ENCODE data around the gene GSG1L. TPM values are rescaled to one million over a fixed set of nuclear protein-coding genes. Genes with fewer than 3 reads are reported as not detected.

The GSG1L gene
- total RNA-seq, 5 donors from 2014 or later (not counting 1 experiment from before 2014, with no cell fraction given), result not detected

DNA sequence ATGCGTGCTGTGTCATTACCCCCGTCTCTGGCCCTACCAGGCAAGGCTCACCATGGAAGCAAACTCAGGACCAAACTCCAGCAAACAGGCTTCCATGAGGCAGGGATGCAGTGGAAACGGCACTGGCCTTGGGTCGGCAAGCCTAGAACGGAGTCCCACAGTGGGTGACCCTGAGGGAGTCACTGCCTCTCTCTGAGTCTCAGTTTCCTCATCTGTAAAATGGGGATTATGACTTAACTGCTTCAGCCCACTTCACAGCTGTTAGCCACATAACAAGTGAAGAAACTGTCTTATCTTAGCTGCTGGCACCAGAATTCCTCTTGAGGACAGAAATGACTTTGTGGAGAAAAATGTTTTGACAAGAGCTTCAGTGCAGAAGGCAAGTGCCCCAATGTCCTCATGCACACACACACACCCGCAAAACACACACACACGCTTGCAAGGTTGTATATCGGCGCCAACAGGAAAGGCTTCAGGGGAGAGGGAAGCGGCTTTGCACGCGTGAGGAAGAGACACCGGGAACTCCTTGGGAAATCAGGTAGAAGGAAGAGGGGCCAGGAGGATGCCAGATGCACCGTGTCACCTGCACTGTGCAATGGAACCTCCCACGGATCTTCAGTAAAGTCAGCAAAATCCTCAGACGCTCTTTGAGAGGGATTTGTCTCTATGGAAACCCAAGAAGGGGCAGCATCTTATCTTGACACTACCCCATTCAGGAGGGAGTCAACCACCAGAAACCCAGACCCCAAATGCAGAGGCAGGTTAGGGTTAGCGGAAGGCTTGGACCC is 53.7 kb downstream of the GSG1L start:
- no peaks in the 10 kb centered on the region for H3K9me3 ChIP-seq
- H3K4me3 ChIP-seq (ENCODE audit: control insufficient read depth in 1 of 2, extremely low read depth in 1 of 2, low read length in 1 of 2), result no peak overlapping the region
- no peaks in the 10 kb centered on the region for H3K36me3 Mint-ChIP-seq
- ChIA-PET CTCF (no interaction called here), POLR2A (no interaction called here)
- 59% methylated on average over 5 of the region's 17 CpGs for WGBS (ENCODE audit: insufficient coverage)
- ATAC-seq (replicated peaks in 1 of 4) (no peak), DNase-seq (no peak)
- no peak overlapping the region for H3K4me3 Mint-ChIP-seq
- no peaks in the 10 kb centered on the region for H3K9me3 Mint-ChIP-seq
- H3K27me3 Mint-ChIP-seq, result peaks cover 16 to 26% of the 10 kb centered on the region in 2 donors
- no peaks in the 10 kb centered on the region for H3K4me1 ChIP-seq (ENCODE audit: control insufficient read depth in 1 of 2, extremely low read depth in 1 of 2, insufficient read depth in 2 of 2, low read length in 2 of 2)
- H3K36me3 ChIP-seq (ENCODE audit: control insufficient read depth in 2 of 2, extremely low read depth in 1 of 2, insufficient read depth in 1 of 2, low read length in 1 of 2), result no peaks in the 10 kb centered on the region
- H3K27me3 ChIP-seq (replicated peaks in 1 of 2; ENCODE audit: control insufficient read depth in 2 of 2, extremely low read depth in 1 of 2, insufficient read depth in 2 of 2, low read length in 1 of 2), result peaks cover 0 to 48% of the 10 kb centered on the region in 2 experiments
- H3K27ac ChIP-seq (ENCODE audit: low read length), result no peak overlapping the region
- no peak overlapping the region for H3K27ac Mint-ChIP-seq
- H3K4me1 Mint-ChIP-seq, result no peaks in the 10 kb centered on the region

DNA sequence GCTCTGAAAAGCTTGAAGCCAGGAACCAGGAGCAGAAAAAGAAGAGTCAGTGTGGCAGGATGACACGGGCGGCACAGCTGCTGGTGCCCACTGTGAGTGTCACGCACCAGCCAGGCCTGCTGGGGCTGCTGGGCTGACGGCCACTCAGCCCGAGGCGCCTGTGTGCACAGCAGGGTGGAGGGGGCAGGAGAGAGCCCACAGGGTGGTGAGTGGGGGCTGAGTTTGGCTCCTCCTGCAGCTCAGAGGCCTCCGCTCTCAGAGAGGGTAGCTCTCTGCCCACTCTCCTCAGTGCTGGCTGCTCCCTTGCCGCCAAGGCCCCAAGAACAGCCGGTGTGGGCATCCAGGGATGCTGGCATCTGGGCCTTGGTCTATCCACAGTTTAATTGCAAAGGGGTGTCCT is 59.6 kb downstream of the GSG1L start:
- Histone ChIP-seq H3K27me3 (replicated peaks in 1 of 2; ENCODE audit: control insufficient read depth in 2 of 2, extremely low read depth in 1 of 2, insufficient read depth in 2 of 2, low read length in 1 of 2) (peaks cover 0 to 26% of the 10 kb centered on the region in 2 experiments), H3K4me1 (ENCODE audit: control insufficient read depth in 1 of 2, extremely low read depth in 1 of 2, insufficient read depth in 2 of 2, low read length in 2 of 2) (no peaks in the 10 kb centered on the region), H3K9me3 (no peaks in the 10 kb centered on the region), H3K4me3 (ENCODE audit: control insufficient read depth in 1 of 2, extremely low read depth in 1 of 2, low read length in 1 of 2) (no peak overlapping the region), H3K27ac (ENCODE audit: low read length) (no peak overlapping the region), H3K36me3 (ENCODE audit: control insufficient read depth in 2 of 2, extremely low read depth in 1 of 2, insufficient read depth in 1 of 2, low read length in 1 of 2) (no peaks in the 10 kb centered on the region)
- no peak for ATAC-seq (replicated peaks in 1 of 4)
- H3K36me3 Mint-ChIP-seq, result no peaks in the 10 kb centered on the region
- POLR2A ChIA-PET, result no interaction called here
- no peak overlapping the region for H3K27ac Mint-ChIP-seq
- H3K4me3 Mint-ChIP-seq, result no peak overlapping the region
- no peaks in the 10 kb centered on the region for H3K9me3 Mint-ChIP-seq
- CTCF ChIA-PET, result no interaction called here
- 79% methylated on average over 9 of the region's 9 CpGs for WGBS (ENCODE audit: insufficient coverage)
- no peak for DNase-seq
- H3K27me3 Mint-ChIP-seq, result peaks cover 4 to 5% of the 10 kb centered on the region in 2 donors
- no peaks in the 10 kb centered on the region for H3K4me1 Mint-ChIP-seq

DNA sequence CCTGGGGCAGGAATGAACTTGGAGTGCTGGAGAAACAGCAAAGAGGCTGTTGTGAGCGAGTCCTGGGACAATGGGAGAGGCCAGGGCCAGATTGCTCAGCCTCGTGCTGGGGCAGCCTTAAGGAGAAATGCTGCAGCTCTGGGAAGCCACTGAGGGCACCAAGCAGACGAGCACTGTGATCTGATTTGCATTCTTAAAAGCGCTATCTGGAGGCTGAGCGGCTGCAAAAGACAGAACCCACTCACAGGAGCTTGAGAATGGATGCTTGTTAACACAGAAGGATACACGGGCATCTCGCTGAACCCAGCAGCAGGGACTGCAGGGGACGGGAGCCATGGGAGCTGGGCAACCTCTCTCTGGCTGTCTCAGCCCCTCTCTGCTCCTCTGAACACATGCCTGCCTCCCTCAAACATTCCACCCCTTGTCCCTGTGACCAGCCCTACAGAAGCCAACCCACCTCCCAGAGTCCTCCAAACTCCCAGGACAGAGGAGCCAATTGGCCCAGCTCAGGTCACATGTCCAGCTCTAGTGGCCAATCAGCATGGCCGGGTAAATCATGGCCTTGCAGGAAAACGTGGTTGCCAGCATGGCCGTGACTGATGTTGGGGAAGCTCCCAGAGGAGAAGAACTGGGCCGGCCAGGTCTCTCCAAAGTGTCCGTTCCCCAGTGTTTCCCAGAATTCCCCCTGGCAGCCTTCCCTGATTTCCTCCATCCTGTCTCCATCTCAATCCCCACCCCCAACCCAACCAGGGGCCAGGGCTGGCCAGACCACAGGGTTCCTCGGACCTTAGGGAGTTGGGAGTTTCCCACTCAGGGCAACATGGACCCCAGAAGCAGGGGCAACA is 60.3 kb downstream of the GSG1L start:
- no peaks in the 10 kb centered on the region for H3K9me3 Mint-ChIP-seq
- H3K27me3 Mint-ChIP-seq, result peaks cover under 1 to 1% of the 10 kb centered on the region in 2 donors
- ChIA-PET CTCF (no interaction called here), POLR2A (no interaction called here)
- no peaks in the 10 kb centered on the region for H3K4me1 ChIP-seq (ENCODE audit: control insufficient read depth in 1 of 2, extremely low read depth in 1 of 2, insufficient read depth in 2 of 2, low read length in 2 of 2)
- no peaks in the 10 kb centered on the region for H3K36me3 Mint-ChIP-seq
- no peak overlapping the region for H3K27ac ChIP-seq (ENCODE audit: low read length)
- no peak overlapping the region for H3K27ac Mint-ChIP-seq
- no peaks in the 10 kb centered on the region for H3K9me3 ChIP-seq
- ATAC-seq (replicated peaks in 1 of 4), result no peak
- H3K4me3 Mint-ChIP-seq, result no peak overlapping the region
- no peak overlapping the region for H3K4me3 ChIP-seq (ENCODE audit: control insufficient read depth in 1 of 2, extremely low read depth in 1 of 2, low read length in 1 of 2)
- whole genome bisulfite sequencing (ENCODE audit: insufficient coverage), result 66% methylated on average over 11 of the region's 14 CpGs
- H3K36me3 ChIP-seq (ENCODE audit: control insufficient read depth in 2 of 2, extremely low read depth in 1 of 2, insufficient read depth in 1 of 2, low read length in 1 of 2), result no peaks in the 10 kb centered on the region
- no peak for DNase-seq
- no peaks in the 10 kb centered on the region for H3K4me1 Mint-ChIP-seq
- H3K27me3 ChIP-seq (replicated peaks in 1 of 2; ENCODE audit: control insufficient read depth in 2 of 2, extremely low read depth in 1 of 2, insufficient read depth in 2 of 2, low read length in 1 of 2), result peaks cover 0 to 20% of the 10 kb centered on the region in 2 experiments

GRCh38 chr16:28001642-28002041 is 61.9 kb downstream of the GSG1L start:
- no peaks in the 10 kb centered on the region for H3K36me3 Mint-ChIP-seq
- no peaks in the 10 kb centered on the region for H3K9me3 Mint-ChIP-seq
- ChIA-PET POLR2A (no interaction called here), CTCF (no interaction called here)
- Histone ChIP-seq H3K27me3 (replicated peaks in 1 of 2; ENCODE audit: control insufficient read depth in 2 of 2, extremely low read depth in 1 of 2, insufficient read depth in 2 of 2, low read length in 1 of 2) (peaks cover 0 to 16% of the 10 kb centered on the region in 2 experiments), H3K4me3 (ENCODE audit: control insufficient read depth in 1 of 2, extremely low read depth in 1 of 2, low read length in 1 of 2) (no peak overlapping the region), H3K36me3 (ENCODE audit: control insufficient read depth in 2 of 2, extremely low read depth in 1 of 2, insufficient read depth in 1 of 2, low read length in 1 of 2) (no peaks in the 10 kb centered on the region), H3K27ac (ENCODE audit: low read length) (no peak overlapping the region), H3K9me3 (no peaks in the 10 kb centered on the region), H3K4me1 (ENCODE audit: control insufficient read depth in 1 of 2, extremely low read depth in 1 of 2, insufficient read depth in 2 of 2, low read length in 2 of 2) (no peaks in the 10 kb centered on the region)
- H3K4me3 Mint-ChIP-seq, result no peak overlapping the region
- H3K27me3 Mint-ChIP-seq, result peaks cover 0 to 1% of the 10 kb centered on the region in 2 donors
- WGBS (ENCODE audit: insufficient coverage), result no CpG with 5 or more reads among the region's 4 CpGs
- no peak overlapping the region for H3K27ac Mint-ChIP-seq
- no peak for ATAC-seq (replicated peaks in 1 of 4)
- DNase-seq, result no peak
- H3K4me1 Mint-ChIP-seq, result no peaks in the 10 kb centered on the region

DNA sequence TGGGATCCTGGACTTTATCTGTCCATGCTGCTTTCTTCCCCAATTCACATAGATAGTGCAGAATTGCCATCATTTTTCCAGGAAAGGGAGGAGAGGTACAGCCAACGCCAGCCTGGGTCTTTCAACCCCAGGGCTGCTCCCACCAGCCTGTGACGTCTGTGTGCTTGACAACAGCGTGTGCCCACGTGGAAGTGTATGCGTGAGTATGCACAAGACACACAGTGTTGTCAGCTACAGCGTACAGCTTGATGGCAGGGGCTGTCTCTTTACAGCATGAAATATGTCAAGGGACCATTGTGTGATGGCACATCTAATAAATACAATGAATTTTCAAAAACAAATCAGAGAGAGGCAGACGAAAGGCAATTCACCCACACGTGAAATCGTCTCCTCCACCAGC is 62.3 kb downstream of the GSG1L start:
- H3K27ac Mint-ChIP-seq, result no peak overlapping the region
- 82% methylated on average over 5 of the region's 9 CpGs for WGBS (ENCODE audit: insufficient coverage)
- ChIA-PET CTCF (no interaction called here), POLR2A (no interaction called here)
- no peaks in the 10 kb centered on the region for H3K9me3 ChIP-seq
- H3K36me3 ChIP-seq (ENCODE audit: control insufficient read depth in 2 of 2, extremely low read depth in 1 of 2, insufficient read depth in 1 of 2, low read length in 1 of 2), result no peaks in the 10 kb centered on the region
- H3K27me3 ChIP-seq (replicated peaks in 1 of 2; ENCODE audit: control insufficient read depth in 2 of 2, extremely low read depth in 1 of 2, insufficient read depth in 2 of 2, low read length in 1 of 2), result peaks cover 0 to 16% of the 10 kb centered on the region in 2 experiments
- ATAC-seq (replicated peaks in 1 of 4) (no peak), DNase-seq (no peak)
- no peaks in the 10 kb centered on the region for H3K4me1 ChIP-seq (ENCODE audit: control insufficient read depth in 1 of 2, extremely low read depth in 1 of 2, insufficient read depth in 2 of 2, low read length in 2 of 2)
- H3K36me3 Mint-ChIP-seq, result no peaks in the 10 kb centered on the region
- peaks cover 0 to 1% (median under 1%) of the 10 kb centered on the region in 3 donors for H3K4me1 Mint-ChIP-seq
- H3K4me3 ChIP-seq (ENCODE audit: control insufficient read depth in 1 of 2, extremely low read depth in 1 of 2, low read length in 1 of 2), result no peak overlapping the region
- H3K27me3 Mint-ChIP-seq, result peaks cover 0 to 1% of the 10 kb centered on the region in 2 donors
- no peaks in the 10 kb centered on the region for H3K9me3 Mint-ChIP-seq
- H3K4me3 Mint-ChIP-seq, result no peak overlapping the region
- no peak overlapping the region for H3K27ac ChIP-seq (ENCODE audit: low read length)

DNA sequence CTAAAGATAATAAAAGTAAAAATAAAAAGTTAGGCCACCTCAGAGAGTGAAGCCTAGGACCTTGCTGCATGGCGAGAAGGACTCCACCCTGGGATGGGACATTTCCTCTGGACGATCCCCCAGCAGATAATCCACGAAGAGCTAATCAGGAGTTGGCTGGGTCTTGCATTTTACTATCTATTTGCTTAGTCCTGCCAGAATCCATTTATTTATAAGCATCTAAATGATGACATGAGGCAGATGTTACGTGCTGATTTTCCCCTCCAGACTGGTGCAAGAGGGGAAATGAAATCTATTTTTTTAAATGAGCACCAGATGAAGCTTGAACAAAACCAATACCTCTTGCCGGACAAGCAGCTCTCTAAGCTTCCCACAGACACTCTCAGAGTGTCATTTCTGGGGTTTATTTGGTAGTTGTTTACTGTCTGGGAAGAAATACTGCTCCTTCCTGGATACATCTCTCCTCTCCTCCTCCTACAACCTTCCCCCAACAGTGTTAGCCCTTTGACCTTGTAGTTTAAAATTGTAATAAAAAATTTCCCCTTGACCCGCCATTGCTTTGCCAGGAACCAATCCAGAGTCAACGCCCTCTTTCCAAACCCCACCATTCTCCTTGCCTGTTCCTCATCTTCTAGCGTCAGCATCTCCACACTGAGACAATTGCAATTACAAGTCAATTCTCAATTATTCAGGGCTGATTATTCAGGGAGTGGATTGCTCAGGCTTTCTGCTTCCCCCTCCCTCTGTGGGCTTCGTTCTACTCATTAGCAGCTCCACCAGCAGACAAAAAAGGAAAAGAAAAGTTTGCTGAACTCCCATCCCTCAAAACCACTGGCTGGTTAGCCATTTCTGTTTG is 63.0 kb downstream of the GSG1L start:
- H3K36me3 ChIP-seq (ENCODE audit: control insufficient read depth in 2 of 2, extremely low read depth in 1 of 2, insufficient read depth in 1 of 2, low read length in 1 of 2), result no peaks in the 10 kb centered on the region
- DNase-seq (no peak), ATAC-seq (replicated peaks in 1 of 4) (no peak)
- ChIA-PET CTCF (no interaction called here), POLR2A (no interaction called here)
- H3K9me3 ChIP-seq, result no peaks in the 10 kb centered on the region
- no peak overlapping the region for H3K27ac Mint-ChIP-seq
- 82% methylated on average over 3 of the region's 9 CpGs for WGBS (ENCODE audit: insufficient coverage)
- no peak overlapping the region for H3K27ac ChIP-seq (ENCODE audit: low read length)
- H3K4me1 Mint-ChIP-seq, result peaks cover 3 to 8% (median 6%) of the 10 kb centered on the region in 3 donors
- no peak overlapping the region for H3K4me3 ChIP-seq (ENCODE audit: control insufficient read depth in 1 of 2, extremely low read depth in 1 of 2, low read length in 1 of 2)
- H3K4me1 ChIP-seq (ENCODE audit: control insufficient read depth in 1 of 2, extremely low read depth in 1 of 2, insufficient read depth in 2 of 2, low read length in 2 of 2), result peaks cover 0 to 1% of the 10 kb centered on the region in 2 experiments
- H3K4me3 Mint-ChIP-seq, result no peak overlapping the region
- peaks cover 0 to 16% of the 10 kb centered on the region in 2 experiments for H3K27me3 ChIP-seq (replicated peaks in 1 of 2; ENCODE audit: control insufficient read depth in 2 of 2, extremely low read depth in 1 of 2, insufficient read depth in 2 of 2, low read length in 1 of 2)
- no peaks in the 10 kb centered on the region for H3K36me3 Mint-ChIP-seq
- peaks cover 0 to 3% (median 0%) of the 10 kb centered on the region in 3 donors for H3K9me3 Mint-ChIP-seq
- H3K27me3 Mint-ChIP-seq, result peaks cover 1 to 3% of the 10 kb centered on the region in 2 donors
